GM12878 (cell line): Measurements from ENCODE around the gene NADSYN1. TPM values are rescaled to one million over a fixed set of nuclear protein-coding genes. Genes with fewer than 3 reads are reported as not detected.
A peak's percentile ranks its signal among the peaks of the same experiment; 100 is the strongest.

ENCODE experiments used
- ATAC-seq: fragments of 200-7000 bp; cut with Tn5 transposase; 3 replicates; pipeline ENCODE4 v1.9.1; 2020; ENCODE audit warnings: mild to moderate bottlenecking, moderate library complexity
- BruUV-seq: library from RNA; stranded (reverse); fragments of 400-500 nt; replicated peaks from 2 replicates; lab custom pipeline; 2021; lab: Mats Ljungman, UMichigan
- CTCF ChIA-PET: fragments of 300-600 bp; sonication (Branson Sonifier 250); formaldehyde crosslinking; extraction: SDS; loops from one replicate; lab custom pipeline; 2021; ENCODE audit warnings: inconsistent platforms; lab: Yijun Ruan, JAX
- POLR2A ChIA-PET: fragments of 350-600 bp; formaldehyde crosslinking; extraction: SDS; loops from one replicate; lab custom pipeline; 2021; ENCODE audit warnings: inconsistent platforms; lab: Charles Lee
- RAD21 ChIA-PET: fragments of 300-600 bp; sonication (Branson Sonifier 250); formaldehyde crosslinking; loops from one replicate; lab custom pipeline; 2023; ENCODE audit warnings: antibody characterized with exemption; ENCODE audit not compliant: unreplicated experiment; lab: Charles Lee
- SMC1A ChIA-PET: fragments of 300-600 bp; sonication (Branson Sonifier 250); formaldehyde crosslinking; loops from one replicate; lab custom pipeline; 2023; ENCODE audit not compliant: unreplicated experiment, uncharacterized antibody; lab: Charles Lee
- DNase-seq: peaks from one replicate; pipeline ENCODE4 v3.0.0-alpha.2; 2011; ENCODE audit warnings: low read depth, low spot score
- FAIRE-seq: peaks from 3 replicates; lab custom pipeline; 2011; peaks lifted over from hg19 to GRCh38; lab: Jason Lieb, UNC
- H2AFZ ChIP-seq: 2 replicates; pipeline ENCODE4 v1.6.0; 2011; ENCODE audit warnings: low read depth, low read length, control low read depth; ENCODE audit not compliant: control insufficient read depth
- H3K27ac ChIP-seq: 2 replicates; pipeline ENCODE4 v1.5.1; 2011; ENCODE audit warnings: control low read depth; ENCODE audit not compliant: control insufficient read depth, insufficient read depth
- H3K27me3 ChIP-seq, 2 experiments: replicated peaks in 1 of 2; 2 replicates each; pipeline versions ENCODE4 v1.6.0 to v1.6.1; 2011; ENCODE audit warnings: low read length in 1 of 2; ENCODE audit not compliant: control insufficient read depth in 2 of 2, insufficient read depth in 2 of 2
- H3K36me3 ChIP-seq, 2 experiments: 2 replicates each; pipeline ENCODE4 v1.5.1; 2011; ENCODE audit warnings: low read length in 1 of 2; ENCODE audit not compliant: control insufficient read depth in 2 of 2, insufficient read depth in 2 of 2
- H3K4me1 ChIP-seq: 2 replicates; pipeline ENCODE4 v1.6.1; 2011; ENCODE audit warnings: mild to moderate bottlenecking, low read length, moderate library complexity, mixed read lengths; ENCODE audit not compliant: control insufficient read depth, insufficient read depth
- H3K4me2 ChIP-seq: 2 replicates; pipeline ENCODE4 v1.6.0; 2011; ENCODE audit warnings: control low read depth; ENCODE audit not compliant: control insufficient read depth, insufficient read depth
- H3K4me3 ChIP-seq: fragments of 200-600 bp; sonication (generic); 2 replicates; pipeline ENCODE4 v1.5.1; 2016
- H3K79me2 ChIP-seq: 2 replicates; pipeline ENCODE4 v1.6.0; 2011; ENCODE audit warnings: low read length; ENCODE audit not compliant: control insufficient read depth, insufficient read depth
- H3K9ac ChIP-seq: 2 replicates; pipeline ENCODE4 v1.8.0; 2011; ENCODE audit warnings: low read length, control low read depth, mixed read lengths; ENCODE audit not compliant: control insufficient read depth, insufficient read depth
- H3K9me3 ChIP-seq: replicated peaks from 3 replicates; pipeline ENCODE4 v1.5.1; 2011; ENCODE audit warnings: mild to moderate bottlenecking, low read length; ENCODE audit not compliant: control insufficient read depth, insufficient read depth
- H4K20me1 ChIP-seq: 2 replicates; pipeline ENCODE4 v1.6.0; 2011; ENCODE audit not compliant: control insufficient read depth, insufficient read depth
- FOS ChIP-seq: IDR thresholded peaks from 3 replicates; pipeline ENCODE4 v1.6.1; 2011; ENCODE audit warnings: borderline replicate concordance; ENCODE audit not compliant: insufficient read length; ENCODE audit errors: extremely low read depth
- SMC3 ChIP-seq: IDR thresholded peaks from 2 replicates; pipeline ENCODE4 v1.6.1; 2011; ENCODE audit warnings: low read length, improper control_type of control experiment, borderline replicate concordance
- SREBF1 ChIP-seq: IDR thresholded peaks from 2 replicates; pipeline ENCODE4 v1.6.1; 2012; ENCODE audit warnings: mild to moderate bottlenecking, low read length
- SRF ChIP-seq, 2 experiments: IDR thresholded peaks; 2 replicates each; pipeline ENCODE4 v1.6.1; 2011; ENCODE audit warnings: low read depth in 2 of 2, low read length in 2 of 2, mild to moderate bottlenecking in 1 of 2, moderate library complexity in 1 of 2
- USF1 ChIP-seq: IDR thresholded peaks from 2 replicates; pipeline ENCODE4 v1.6.1; 2011; ENCODE audit warnings: borderline replicate concordance, low read depth, mild to moderate bottlenecking, moderate library complexity, mixed read lengths, low read length; ENCODE audit not compliant: insufficient read depth; ENCODE audit errors: extremely low read length
- ZNF24 ChIP-seq: fragments of 450-650 bp; IDR thresholded peaks from 2 replicates; pipeline ENCODE4 v1.6.1; 2017; ENCODE audit warnings: antibody characterized with exemption, mild to moderate bottlenecking
- ZNF274 ChIP-seq: IDR thresholded peaks from one replicate; pipeline ENCODE4 v1.8.0; 2011; ENCODE audit not compliant: insufficient read length, insufficient read depth
- WGBS: methylation state at CpG from one replicate; pipeline ENCODE4 v1.1.6; 2016; ENCODE audit warnings: low lambda C conversion rate; ENCODE audit not compliant: insufficient replicate concordance, insufficient coverage; ENCODE audit errors: missing lambda C conversion rate; 5-methylcytosine and 5-hydroxymethylcytosine counted together
- in situ Hi-C: fragments of 300-500 bp; cut with MboI; formaldehyde crosslinking; loops from 9 replicates; pipeline ENCODE4 v1.14.3; 2018; ENCODE audit warnings: mixed read lengths
- intact Hi-C: fragments of 100-400 bp; cut with micrococcal nuclease; formaldehyde crosslinking; loops from one replicate; pipeline ENCODE4 v1.14.2; 2022; ENCODE audit not compliant: unreplicated experiment
- polyA plus RNA-seq, 11 experiments: library from polyadenylated mRNA; depleted of rRNA in 4 of 11; unstranded in 6 of 11; stranded (reverse) in 5 of 11; fragments of >200 nt; fragmentation: Nextera tagmentation in 4 of 11; fragmentation: Illumina TruSeq in 1 of 11; extraction: Ambion mirVana in 4 of 11; extraction: Trizol in 1 of 11; gene quantifications; 1 replicate in 1 of 11; 2 replicates in 10 of 11; pipeline versions ENCODE4 v1.2.1 to v1.2.3, GENCODE V29; 2011 to 2016; ENCODE audit warnings: inconsistent platforms in 2 of 11, missing spikeins in 2 of 11, low read depth in 1 of 11
- total RNA-seq, 4 experiments: library from RNA; depleted of rRNA in 3 of 4; stranded (reverse); fragments of >200 nt in 3 of 4; fragmentation: Illumina TruSeq in 1 of 4; extraction: Trizol in 1 of 4; gene quantifications; 2 replicates each; pipeline versions ENCODE4 v1.2.1 to v1.2.3, GENCODE V29; 2013 to 2021

NADSYN1 gene
- total and polyA plus RNA-seq, 10 of the 15 experiments (the other 5 are each of a cell fraction or from before 2014, with no cell fraction given): 12.2 to 90.2 (median 69.5) TPM

DNA sequence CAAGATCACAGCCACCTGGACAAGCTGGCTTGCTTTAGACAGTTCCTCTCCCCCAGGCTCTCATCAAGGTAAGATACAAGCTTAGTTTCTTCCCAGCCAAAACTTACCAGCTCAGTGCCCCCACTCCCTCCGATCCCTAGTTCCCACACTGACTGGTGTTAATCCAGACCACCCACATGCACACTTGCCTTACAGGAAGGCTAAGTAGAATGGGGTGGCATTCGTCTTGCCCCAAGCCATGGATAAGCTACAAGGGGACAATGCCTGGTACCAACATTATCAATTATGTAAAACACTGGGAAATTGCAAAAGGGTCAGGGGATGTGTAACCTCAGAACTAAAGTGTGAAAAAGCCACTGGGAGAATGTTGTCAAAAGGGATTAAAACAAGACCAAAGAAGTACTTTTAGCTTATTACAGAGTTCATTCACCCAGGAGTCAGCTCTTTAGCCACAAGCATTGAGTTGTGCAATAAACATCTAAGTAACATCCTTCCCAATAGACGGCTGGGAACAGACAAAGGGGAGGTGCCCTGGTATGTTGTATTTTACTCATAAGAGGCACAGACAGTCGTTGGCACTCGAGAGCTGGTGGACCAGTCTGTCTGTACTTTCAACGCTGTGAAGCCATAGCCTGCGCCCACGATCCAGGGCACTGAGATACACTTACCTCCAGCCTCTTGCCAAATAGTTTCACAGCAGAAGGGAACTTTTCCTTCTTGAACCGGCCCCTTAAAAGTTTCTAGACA lies 5.9 kb upstream of the NADSYN1 start:
- ChIA-PET CTCF (interaction anchor here (0.6 to 3.1 kb wide), 4 partner anchors 28 to 133 kb away, joined by 3 to 12 read pairs (median 4); no protein-coding TSS in a partner anchor), POLR2A (interaction anchor here (0.8 to 1.4 kb wide), 3 partner anchors 14 to 21 kb away, joined by 3 to 5 read pairs (median 3); no protein-coding TSS in a partner anchor), RAD21 (no interaction called here), SMC1A (interaction anchor here (1.2 to 1.7 kb wide), 2 partner anchors 25 to 73 kb away, joined by 6 read pairs; no protein-coding TSS in a partner anchor)
- TF ChIP-seq USF1 (no peak), SMC3 (no peak), SRF (IDR thresholded peaks at IDR 0.05; ENCODE audit: low read depth in 2 of 2, low read length in 2 of 2) (no peak), SREBF1 (no peak), FOS (no peak), ZNF274 (no peak), ZNF24 (no peak)
- 75% methylated on average over 9 of the region's 9 CpGs for WGBS
- peaks cover 36% of the 10 kb centered on the region for H3K79me2 ChIP-seq
- H3K4me3 ChIP-seq: peak overlapping the region; percentile 85
- H3K9me3 ChIP-seq: peaks cover 2% of the 10 kb centered on the region; the same call in 2 of the 3 replicates
- peak overlapping the region; percentile 57 for H3K9ac ChIP-seq
- no peaks in the 10 kb centered on the region for H3K27me3 ChIP-seq
- no peaks in the 10 kb centered on the region for H4K20me1 ChIP-seq
- no peak for FAIRE-seq
- peaks cover 9 to 17% of the 10 kb centered on the region in 2 experiments; a peak in 3 of 4 replicates for H3K36me3 ChIP-seq
- H3K4me2 ChIP-seq: peak overlapping the region; percentile 93
- no peak for DNase-seq
- H2AFZ ChIP-seq: peak overlapping the region; percentile 37; the same call in 1 of the 2 replicates
- peaks cover 8% of the 10 kb centered on the region; the same call in 1 of the 2 replicates for H3K4me1 ChIP-seq
- TSS peak; percentile 74 for BruUV-seq
- in situ Hi-C loops (no loop called here), intact Hi-C loops (no loop called here)
- no peak overlapping the region for H3K27ac ChIP-seq
- no peak for ATAC-seq
